Neural cell (in vitro differentiated cells): ENCODE results near the gene TRPM5.

Experiments used
- CTCF ChIP-seq: fragments of 450-650 bp; IDR thresholded peaks from 2 replicates; pipeline ENCODE4 v1.5.1; 2014; ENCODE audit warnings: antibody characterized with exemption, mild to moderate bottlenecking, moderate library complexity; ENCODE audit not compliant: poor library complexity, severe bottlenecking
- EZH2 ChIP-seq: fragments of 200-600, 300-800 bp; shearing (Covaris generic), sonication (generic); IDR thresholded peaks from 2 replicates; pipeline ENCODE4 v1.6.1; 2014; ENCODE audit warnings: antibody characterized with exemption, low read length, borderline replicate concordance, mild to moderate bottlenecking; ENCODE audit not compliant: insufficient read depth, poor library complexity, severe bottlenecking
- MXI1 ChIP-seq: fragments of 450-650 bp; conservative IDR thresholded peaks from 2 replicates; pipeline ENCODE4 v1.6.1; 2014; ENCODE audit warnings: antibody characterized with exemption, mild to moderate bottlenecking; ENCODE audit not compliant: poor library complexity, severe bottlenecking
- POLR2AphosphoS5 ChIP-seq: IDR thresholded peaks from 2 replicates; pipeline ENCODE4 v1.6.1; 2012
- RAD21 ChIP-seq: fragments of 450-650 bp; conservative IDR thresholded peaks from 2 replicates; pipeline ENCODE4 v1.6.1; 2014; ENCODE audit warnings: antibody characterized with exemption, mild to moderate bottlenecking, moderate library complexity
- REST ChIP-seq: IDR thresholded peaks from 2 replicates; pipeline ENCODE4 v1.6.1; 2012; ENCODE audit warnings: borderline replicate concordance
- SMC3 ChIP-seq: fragments of 450-650 bp; conservative IDR thresholded peaks from 2 replicates; pipeline ENCODE4 v1.6.1; 2014; ENCODE audit warnings: antibody characterized with exemption, mild to moderate bottlenecking, moderate library complexity; ENCODE audit not compliant: poor library complexity
- TAF1 ChIP-seq: IDR thresholded peaks from 2 replicates; pipeline ENCODE4 v1.6.1; 2012; ENCODE audit warnings: low read depth

GRCh38 chr11:2459016-2459725 is 14.9 kb upstream of the TRPM5 start:
- no peak for TF ChIP-seq CTCF
- TF ChIP-seq SMC3, result no peak
- TF ChIP-seq REST, result no peak
- TF ChIP-seq TAF1, result no peak
- no peak for TF ChIP-seq POLR2AphosphoS5
- no peak for TF ChIP-seq EZH2
- TF ChIP-seq RAD21, result no peak
- TF ChIP-seq MXI1, result no peak
